Hematopoietic multipotent progenitor cell treated with erythropoietin and hydrocortisone succinate and interleukin-3 and kit ligand, for 15 days (in vitro differentiated cells): ENCODE data around the gene EPM2A.

ENCODE experiments used
- DNase-seq: peaks from one replicate; pipeline ENCODE4 v3.0.0-alpha.2; 2015; ENCODE audit warnings: low spot score

EPM2A gene

GRCh38 chr6:145602726-145603326 lies 132.5 kb downstream of the EPM2A start:
- no peak for DNase-seq

- DNase-seq: no peak
These were observed 133.9 kb downstream of the EPM2A start for GRCh38 chr6:145601397-145601796.

GRCh38 chr6:145600299-145600698 lies 135.0 kb downstream of the EPM2A start:
- no peak for DNase-seq

- no peak for DNase-seq
These were observed 146.3 kb downstream of the EPM2A start for GRCh38 chr6:145588981-145589380.

- no peak for DNase-seq
These were observed 148.0 kb downstream of the EPM2A start for GRCh38 chr6:145587334-145587733.

- no peak for DNase-seq
These were observed 151.6 kb downstream of the EPM2A start for GRCh38 chr6:145583753-145584152.
